Measurements from ENCODE around the gene UNC5B.

DNA sequence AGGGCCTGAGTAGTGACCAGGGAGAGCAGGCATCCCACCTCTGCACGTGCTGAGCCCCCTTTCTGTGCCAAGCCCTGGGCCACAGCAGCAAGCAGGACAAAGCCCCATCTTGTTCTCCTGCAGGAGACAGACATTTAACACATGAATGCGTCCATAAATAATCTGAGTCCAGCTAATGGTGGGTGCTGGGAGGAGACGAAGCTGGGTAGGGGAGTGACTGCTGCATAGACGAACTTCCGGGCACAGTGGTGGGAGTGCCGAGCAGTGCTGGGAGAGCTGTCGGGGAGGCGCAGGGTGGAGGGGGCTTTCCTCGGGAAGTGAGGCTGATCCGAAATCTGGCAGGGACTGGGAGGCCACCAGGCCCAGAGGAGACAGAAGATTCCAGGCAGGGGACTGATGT is 71.5 kb downstream of the UNC5B start:
- TF ChIP-seq, protein P1, sequence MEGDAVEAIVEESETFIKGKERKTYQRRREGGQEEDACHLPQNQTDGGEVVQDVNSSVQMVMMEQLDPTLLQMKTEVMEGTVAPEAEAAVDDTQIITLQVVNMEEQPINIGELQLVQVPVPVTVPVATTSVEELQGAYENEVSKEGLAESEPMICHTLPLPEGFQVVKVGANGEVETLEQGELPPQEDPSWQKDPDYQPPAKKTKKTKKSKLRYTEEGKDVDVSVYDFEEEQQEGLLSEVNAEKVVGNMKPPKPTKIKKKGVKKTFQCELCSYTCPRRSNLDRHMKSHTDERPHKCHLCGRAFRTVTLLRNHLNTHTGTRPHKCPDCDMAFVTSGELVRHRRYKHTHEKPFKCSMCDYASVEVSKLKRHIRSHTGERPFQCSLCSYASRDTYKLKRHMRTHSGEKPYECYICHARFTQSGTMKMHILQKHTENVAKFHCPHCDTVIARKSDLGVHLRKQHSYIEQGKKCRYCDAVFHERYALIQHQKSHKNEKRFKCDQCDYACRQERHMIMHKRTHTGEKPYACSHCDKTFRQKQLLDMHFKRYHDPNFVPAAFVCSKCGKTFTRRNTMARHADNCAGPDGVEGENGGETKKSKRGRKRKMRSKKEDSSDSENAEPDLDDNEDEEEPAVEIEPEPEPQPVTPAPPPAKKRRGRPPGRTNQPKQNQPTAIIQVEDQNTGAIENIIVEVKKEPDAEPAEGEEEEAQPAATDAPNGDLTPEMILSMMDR (IDR thresholded peaks at IDR 0.05): no peak
- no peak for TF ChIP-seq POLR2A (IDR thresholded peaks at IDR 0.05)
